GM18498 (cell line): Measurements from ENCODE around the gene QSER1.
"Not testable (repeated sequence)": the region's sequence is repeated elsewhere in the genome, so short reads cannot be mapped to it uniquely, and the experiment has no call there.

ENCODE experiments used
- ATAC-seq: cut with Tn5 transposase; IDR thresholded peaks from one replicate; pipeline ENCODE4 v1.9.1; 2021; ENCODE audit warnings: mild to moderate bottlenecking, moderate library complexity; ENCODE audit not compliant: unreplicated experiment

Gene QSER1

DNA sequence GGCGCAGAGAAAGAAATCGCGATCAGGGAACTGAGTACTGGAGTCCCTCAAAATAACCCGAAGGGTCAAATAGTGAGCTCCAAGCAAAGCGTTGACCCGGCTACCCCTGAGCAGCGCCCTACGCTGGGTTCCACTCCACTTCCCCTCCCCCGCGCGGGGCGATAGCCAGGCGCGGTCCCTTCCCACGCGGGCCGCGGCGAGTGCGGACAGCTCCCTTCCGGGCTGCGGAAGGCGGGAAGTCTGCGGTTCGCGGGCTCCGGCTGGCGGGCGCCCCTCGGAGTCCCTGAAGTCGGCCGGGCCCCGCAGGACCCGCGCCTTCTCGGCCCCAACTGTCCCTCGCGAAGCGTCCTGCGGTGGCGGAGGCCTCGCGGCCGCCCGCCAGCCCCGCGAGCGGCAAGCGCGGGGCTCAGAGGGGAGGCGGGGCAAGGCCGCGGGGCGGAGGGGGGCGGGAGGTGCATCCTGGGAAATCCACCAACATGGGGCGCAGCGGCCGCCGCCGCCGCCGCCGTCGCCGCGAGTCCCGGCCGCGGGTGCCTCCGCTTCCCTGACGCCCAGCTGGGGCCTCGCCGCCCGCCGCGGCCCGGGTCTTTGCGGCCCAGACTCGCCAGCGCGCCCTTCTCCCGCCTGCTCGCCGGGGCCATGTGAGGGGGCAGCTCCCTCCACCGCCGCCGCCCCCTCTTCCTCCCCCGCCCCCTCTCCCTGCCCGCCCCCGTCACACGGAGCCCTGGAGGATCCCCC lies at the start of gene QSER1:
TSS of gene QSER1 (plus strand) at position 457 of the 738 bp plus-strand sequence. CDS start 315 bp downstream, outside the sequence.
- ATAC-seq = peak; percentile 76

GRCh38 chr11:32843544-32843943 lies 49.1 kb upstream of the QSER1 start:
- no peak for ATAC-seq

- no peak for ATAC-seq
These were observed 45.1 kb upstream of the QSER1 start for GRCh38 chr11:32847511-32847910.

DNA sequence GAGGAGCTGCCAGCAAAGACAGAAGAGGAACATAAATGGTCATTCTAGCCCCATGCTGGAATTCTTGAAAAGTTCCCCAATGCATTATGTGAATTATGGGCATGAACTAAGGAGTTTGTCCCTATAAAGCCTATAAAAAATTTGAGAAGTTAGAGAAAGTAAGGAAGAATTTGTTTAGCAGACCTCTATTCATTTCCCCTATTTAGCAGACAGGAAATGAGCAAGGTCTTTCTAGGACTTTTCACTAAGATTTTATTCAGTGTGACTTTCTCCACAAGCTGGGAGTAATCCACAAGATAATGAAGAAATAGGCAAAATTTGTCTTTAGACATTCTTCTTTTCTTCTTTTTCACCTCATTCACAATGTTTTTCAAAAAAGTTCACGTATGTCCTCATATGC lies 42.9 kb upstream of the QSER1 start:
- no peak for ATAC-seq

- no peak for ATAC-seq
These were observed 41.4 kb upstream of the QSER1 start for GRCh38 chr11:32851251-32851650.

GRCh38 chr11:32852207-32852606 lies 40.4 kb upstream of the QSER1 start:
- no peak for ATAC-seq

- ATAC-seq = no peak
These were observed 37.0 kb upstream of the QSER1 start for GRCh38 chr11:32855601-32856000.

- ATAC-seq = no peak
These were observed 33.9 kb upstream of the QSER1 start for GRCh38 chr11:32858731-32859130.

DNA sequence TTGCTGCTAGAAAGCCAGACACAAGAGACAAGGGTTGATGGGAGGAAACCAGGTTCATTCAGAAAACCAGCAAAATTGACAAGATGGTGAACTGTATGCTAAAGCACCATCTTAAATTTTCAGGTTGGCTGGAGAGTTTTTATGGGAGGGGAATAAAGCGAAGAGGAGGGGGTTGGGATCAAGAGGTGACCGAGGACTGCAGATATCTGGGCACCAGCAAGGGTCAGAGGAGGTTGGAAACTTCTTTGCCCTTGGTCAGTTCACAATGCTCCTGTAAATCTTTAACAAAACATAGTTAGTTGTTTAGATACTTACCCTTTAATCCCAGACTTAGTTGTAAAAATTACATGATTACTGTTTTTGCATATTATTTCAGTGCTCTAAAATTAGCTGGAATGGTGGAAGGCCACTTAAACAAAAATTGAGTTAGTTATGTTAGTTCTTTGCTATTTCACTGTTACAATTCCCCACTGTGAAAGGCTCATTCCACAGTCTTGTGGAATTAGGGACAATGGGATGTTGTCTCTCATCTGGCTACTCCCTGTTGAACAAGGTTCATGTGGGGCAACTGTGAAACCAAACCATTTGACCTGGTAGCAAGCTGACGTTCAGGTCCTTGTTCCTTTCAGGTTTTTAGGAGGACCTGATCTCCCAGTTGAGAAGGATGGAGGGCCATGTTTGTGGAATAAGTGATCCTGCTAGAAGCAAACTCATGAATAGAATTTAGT lies 30.6 kb upstream of the QSER1 start:
- no peak for ATAC-seq

GRCh38 chr11:32864555-32864954 lies 28.1 kb upstream of the QSER1 start:
- no peak for ATAC-seq

DNA sequence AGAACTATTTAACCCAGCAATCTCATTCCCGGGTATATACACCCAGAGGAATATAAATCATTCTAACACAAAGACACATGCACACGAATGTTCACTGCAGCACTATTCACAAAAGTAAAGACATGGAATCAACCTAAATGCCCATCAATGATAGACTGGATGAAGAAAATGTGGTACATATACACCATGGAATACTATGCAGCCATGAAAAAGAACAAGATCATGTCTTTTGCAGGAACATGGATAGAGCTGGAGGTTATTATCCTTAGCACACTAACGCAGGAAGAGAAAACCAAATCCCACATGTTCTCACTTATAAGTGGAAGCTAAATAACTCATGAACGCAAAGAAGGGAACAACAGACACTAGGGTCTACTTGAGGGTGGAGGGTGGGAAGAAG lies 23.9 kb upstream of the QSER1 start:
- not testable (repeated sequence) for ATAC-seq

- ATAC-seq = no peak
These were observed 21.9 kb upstream of the QSER1 start for GRCh38 chr11:32870676-32871075.

DNA sequence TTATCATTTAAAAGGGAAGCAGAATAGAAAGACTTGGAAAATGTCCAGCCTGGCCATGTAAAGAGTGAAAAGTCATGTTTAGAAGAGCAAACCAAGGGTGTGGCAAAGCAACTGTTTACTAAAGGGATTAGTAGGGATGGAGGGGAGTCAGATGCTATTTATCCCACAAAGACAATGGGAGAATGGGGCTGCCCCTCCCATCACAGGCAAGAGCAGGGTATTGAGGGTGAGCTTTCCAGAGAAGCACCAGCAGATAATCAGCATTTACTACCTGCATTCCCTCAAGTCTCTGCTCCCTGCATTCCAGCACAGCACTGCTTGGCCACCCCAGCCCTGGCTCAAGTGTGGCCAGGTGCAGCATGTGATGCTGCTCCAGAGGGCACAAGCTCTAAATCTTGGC lies 18.5 kb upstream of the QSER1 start:
- ATAC-seq = no peak

DNA sequence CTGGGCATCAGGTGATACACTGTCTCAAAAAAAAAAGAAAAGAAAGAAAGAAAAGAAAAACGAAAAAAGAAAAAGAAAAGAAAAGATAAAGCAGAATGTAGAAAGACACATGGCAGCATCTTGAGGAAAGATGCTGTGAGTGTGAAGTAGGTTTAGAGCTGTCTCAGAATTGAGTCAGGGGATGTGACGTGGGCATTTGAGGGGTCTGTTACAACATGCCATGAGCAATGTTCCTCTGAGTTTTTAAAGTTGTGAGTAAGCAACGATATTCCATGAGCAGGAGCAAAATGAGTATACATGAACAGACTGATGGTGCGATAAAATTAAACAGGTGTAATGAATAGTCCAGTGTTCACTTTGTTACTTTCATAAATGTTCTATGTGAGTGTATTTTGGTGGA lies 11.3 kb upstream of the QSER1 start:
- ATAC-seq = no peak

- no peak for ATAC-seq
These were observed 9.2 kb upstream of the QSER1 start for GRCh38 chr11:32883421-32883820.

DNA sequence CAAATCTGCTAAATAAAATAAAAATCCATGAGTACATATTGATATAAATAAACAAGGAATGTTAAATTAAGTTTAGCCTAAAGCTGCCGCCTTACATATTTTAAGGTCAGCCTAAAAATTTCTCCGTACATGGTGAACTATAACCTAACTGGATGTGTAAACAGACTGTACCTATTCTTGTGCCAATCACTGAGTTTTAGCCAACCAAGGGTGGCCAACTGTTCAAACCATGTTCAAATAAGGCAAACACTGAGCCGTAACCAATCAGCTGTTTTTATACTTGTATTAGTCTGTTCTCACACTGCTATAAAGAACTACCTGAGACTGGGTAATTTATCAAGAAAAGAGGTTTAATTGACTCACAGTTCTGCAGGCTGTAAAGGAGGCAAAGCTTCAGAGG lies 8.6 kb upstream of the QSER1 start:
- no peak for ATAC-seq

GRCh38 chr11:32884770-32885384 lies 7.7 kb upstream of the QSER1 start:
- peak; percentile 65 for ATAC-seq

DNA sequence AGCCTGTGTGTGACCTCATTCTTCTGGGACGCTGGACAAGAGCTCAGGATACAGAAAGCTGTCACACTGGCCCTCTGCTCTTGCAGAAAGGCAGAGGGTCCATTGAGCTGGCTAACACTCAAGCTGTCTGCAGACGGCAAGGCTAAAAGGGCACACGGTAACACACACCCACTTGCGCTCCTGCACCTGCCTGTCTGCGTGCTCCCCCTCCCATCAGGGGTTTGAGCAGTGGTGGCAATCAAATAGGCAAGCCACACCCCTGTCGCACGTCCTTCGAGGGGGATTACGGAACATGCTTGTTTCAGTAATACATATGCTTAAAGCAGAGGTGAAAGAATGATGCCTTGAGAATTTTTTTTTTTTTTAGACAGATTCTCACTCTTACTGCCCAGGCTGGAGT lies 7.1 kb upstream of the QSER1 start:
- no peak for ATAC-seq

- no peak for ATAC-seq
These were observed 6.4 kb upstream of the QSER1 start for GRCh38 chr11:32886180-32886579.

DNA sequence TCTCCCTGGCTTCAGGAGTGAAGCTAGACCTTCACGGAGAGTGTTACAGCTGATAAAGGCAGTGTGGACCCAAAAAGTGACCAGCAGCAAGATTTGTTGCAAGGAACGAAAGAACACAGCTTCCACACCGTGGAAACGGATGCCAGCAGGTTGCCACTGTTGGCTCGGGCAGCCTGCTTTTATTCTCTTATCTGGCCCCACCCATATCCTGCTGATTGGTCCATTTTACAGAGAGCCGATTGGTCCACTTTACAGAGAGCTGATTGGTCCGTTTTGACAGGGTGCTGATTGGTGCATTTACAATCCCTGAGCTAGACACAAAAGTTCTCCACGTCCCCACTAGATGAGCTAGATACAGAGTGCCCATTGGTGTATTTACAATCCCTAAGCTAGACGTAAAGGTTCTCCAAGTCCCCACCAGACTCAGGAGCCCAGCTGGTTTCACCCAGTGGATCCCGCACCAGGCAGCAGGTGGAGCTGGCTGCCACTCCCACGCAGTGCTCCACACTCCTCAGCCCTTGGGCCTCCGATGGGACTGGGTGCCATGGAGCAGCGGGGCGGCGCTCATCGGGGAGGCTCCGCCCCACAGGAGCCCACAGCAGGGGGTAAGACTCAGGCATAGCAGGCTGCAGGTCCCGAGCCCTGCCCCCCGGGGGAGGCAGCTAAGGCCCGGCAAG lies 4.8 kb upstream of the QSER1 start:
- not testable (repeated sequence) for ATAC-seq

DNA sequence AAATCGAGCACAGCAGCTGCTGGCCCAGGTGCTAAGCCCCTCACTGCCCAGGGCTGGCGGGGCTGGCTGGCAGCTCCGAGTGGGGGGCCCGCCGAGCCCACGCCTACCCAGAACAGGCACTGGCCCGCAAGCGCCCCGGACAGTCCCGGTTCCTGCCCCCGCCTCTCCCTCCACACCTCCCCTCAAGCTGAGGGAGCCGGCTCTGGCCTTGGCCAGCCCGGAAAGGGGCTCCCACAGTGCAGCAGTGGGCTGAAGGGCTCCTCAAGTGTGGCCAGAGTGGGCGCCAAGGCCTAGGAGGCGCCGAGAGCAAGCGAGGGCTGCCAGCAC lies 4.3 kb upstream of the QSER1 start:
- not testable (repeated sequence) for ATAC-seq

- no peak for ATAC-seq
These were observed 3.8 kb upstream of the QSER1 start for GRCh38 chr11:32888805-32889204.
